Measurements from ENCODE around the gene PLEKHH1. TPM values are rescaled to one million over a fixed set of nuclear protein-coding genes. Genes with fewer than 3 reads are reported as not detected.
A peak's percentile ranks its signal among the peaks of the same experiment; 100 is the strongest.

Gene PLEKHH1
- total and polyA plus RNA-seq, 4 donors = 0.46 to 2.4 (median 0.89) TPM

- peak; percentile 75 for TF ChIP-seq REST (IDR thresholded peaks at IDR 0.05)
- no peak for TF ChIP-seq FOXA1 (IDR thresholded peaks at IDR 0.05)
- TF ChIP-seq RXRA (IDR thresholded peaks at IDR 0.05) = peak; percentile 64 to 69
- peak; percentile 51 for TF ChIP-seq ATF3 (IDR thresholded peaks at IDR 0.05)
- no peak for TF ChIP-seq EGR1 (IDR thresholded peaks at IDR 0.05; ENCODE audit: low read depth in 2 of 2)
- TF ChIP-seq JUND (IDR thresholded peaks at IDR 0.05) = peak; percentile 72 to 91
- peak in 1 of 2 donors; percentile 26 for TF ChIP-seq RAD21 (IDR thresholded peaks at IDR 0.05)
- TF ChIP-seq YY1 (IDR thresholded peaks at IDR 0.05) = peak; percentile 81
- TF ChIP-seq TAF1 (conservative IDR thresholded peaks at IDR 0.05) = no peak
- no peak for TF ChIP-seq HNF4G (IDR thresholded peaks at IDR 0.05)
- no peak for TF ChIP-seq ZBTB33 (IDR thresholded peaks at IDR 0.05)
- TF ChIP-seq CTCF (IDR thresholded peaks at IDR 0.05; ENCODE audit: low read depth, low read length, missing input control) = peak; percentile 7
- TF ChIP-seq HNF4A (conservative IDR thresholded peaks at IDR 0.05) = peak; percentile 51 to 82
- no peak for TF ChIP-seq FOXA2 (IDR thresholded peaks at IDR 0.05)
- peak; percentile 51 for TF ChIP-seq MAX (IDR thresholded peaks at IDR 0.05)
- TF ChIP-seq SP1 (IDR thresholded peaks at IDR 0.05) = peak; percentile 80
- TF ChIP-seq GABPA (IDR thresholded peaks at IDR 0.05 in 1 of 2, conservative IDR thresholded peaks at IDR 0.05 in 1 of 2) = peak in 1 of 2 donors; percentile 71
- TF ChIP-seq NR2F2 (IDR thresholded peaks at IDR 0.05) = no peak
- peak within 1 kb of the TSS; percentile 44 to 52 (median 51) for H3K4me3 ChIP-seq (ENCODE audit: low read depth in 1 of 3, low read length in 3 of 3)
- H3K9me3 ChIP-seq (ENCODE audit: control insufficient read depth in 4 of 4, low read length in 3 of 4) = no peaks in the 10 kb centered on the region
- peak within 1 kb of the TSS; percentile 49 to 86 for H3K9ac ChIP-seq (ENCODE audit: low read depth in 1 of 2, low read length in 2 of 2)
- peak; percentile 98 for DNase-seq (ENCODE audit: low spot score)
- peak within 1 kb of the TSS; percentile 61 to 77 for H3K27ac ChIP-seq (ENCODE audit: low read depth in 1 of 2, low read length in 2 of 2)
- no peaks in the 10 kb centered on the region for H3K27me3 ChIP-seq (ENCODE audit: control insufficient read depth in 4 of 4, insufficient read depth in 4 of 4, low read length in 3 of 4)
- H3K36me3 ChIP-seq (ENCODE audit: control insufficient read depth in 4 of 4, insufficient read depth in 3 of 4, low read depth in 1 of 4, low read length in 3 of 4) = no peaks in the 10 kb centered on the region
- peaks cover 0 to 14% (median 4%) of the 10 kb centered on the region in 4 donors for H3K4me1 ChIP-seq (ENCODE audit: control insufficient read depth in 4 of 4, insufficient read depth in 4 of 4, low read length in 3 of 4)
- under 1% methylated on average over 62 of the region's 62 CpGs for WGBS
Measured at GRCh38 chr14:67619446-67620216, 86.5 kb downstream of the PLEKHH1 start, which contains the start of gene ARG2. Gene ARG2, plus strand, starts transcription at chr14:67619920. Its CDS starts 58 bp downstream, at chr14:67619978.

Data from liver (tissue), 9 donors.